GM15510 (cell line): ENCODE data around the gene TBC1D2.

Source experiments
- POLR2A ChIP-seq: IDR thresholded peaks from 3 replicates; pipeline ENCODE4 v1.6.1; 2011; ENCODE audit warnings: borderline replicate concordance; ENCODE audit not compliant: insufficient read length; ENCODE audit errors: extremely low read depth

Gene TBC1D2

GRCh38 chr9:98215821-98216220 is 39.6 kb downstream of the TBC1D2 start:
- no peak for TF ChIP-seq POLR2A

- TF ChIP-seq POLR2A, result no peak
These were observed 40.2 kb downstream of the TBC1D2 start for GRCh38 chr9:98215271-98215670.

- TF ChIP-seq POLR2A, result no peak
These were observed 40.6 kb downstream of the TBC1D2 start for GRCh38 chr9:98214811-98215210.

- no peak for TF ChIP-seq POLR2A
These were observed 44.2 kb downstream of the TBC1D2 start for GRCh38 chr9:98211260-98211659.

GRCh38 chr9:98210435-98210834 is 45.0 kb downstream of the TBC1D2 start:
- no peak for TF ChIP-seq POLR2A

- no peak for TF ChIP-seq POLR2A
These were observed 45.9 kb downstream of the TBC1D2 start for GRCh38 chr9:98209530-98209929.

- TF ChIP-seq POLR2A, result no peak
These were observed 46.8 kb downstream of the TBC1D2 start for GRCh38 chr9:98208635-98209034.

GRCh38 chr9:98207606-98208005 is 47.8 kb downstream of the TBC1D2 start:
- TF ChIP-seq POLR2A, result no peak

- no peak for TF ChIP-seq POLR2A
These were observed 48.7 kb downstream of the TBC1D2 start for GRCh38 chr9:98206754-98207153.

GRCh38 chr9:98204692-98205091 is 50.8 kb downstream of the TBC1D2 start:
- TF ChIP-seq POLR2A, result no peak

- no peak for TF ChIP-seq POLR2A
These were observed 52.3 kb downstream of the TBC1D2 start for GRCh38 chr9:98203153-98203552.

- TF ChIP-seq POLR2A, result no peak
These were observed 53.2 kb downstream of the TBC1D2 start for GRCh38 chr9:98202252-98202651.

GRCh38 chr9:98201749-98202148 is 53.7 kb downstream of the TBC1D2 start:
- no peak for TF ChIP-seq POLR2A

GRCh38 chr9:98201102-98201501 is 54.3 kb downstream of the TBC1D2 start:
- TF ChIP-seq POLR2A, result no peak

- no peak for TF ChIP-seq POLR2A
These were observed 55.9 kb downstream of the TBC1D2 start for GRCh38 chr9:98199388-98200033.

- no peak for TF ChIP-seq POLR2A
These were observed 59.8 kb downstream of the TBC1D2 start for GRCh38 chr9:98195671-98196070.
